GM21529 (cell line): ENCODE data around the gene MCTP2.

Source experiments
- ATAC-seq: cut with Tn5 transposase; IDR thresholded peaks from one replicate; pipeline ENCODE4 v1.9.1; 2021; ENCODE audit not compliant: unreplicated experiment

MCTP2 gene, protein sequence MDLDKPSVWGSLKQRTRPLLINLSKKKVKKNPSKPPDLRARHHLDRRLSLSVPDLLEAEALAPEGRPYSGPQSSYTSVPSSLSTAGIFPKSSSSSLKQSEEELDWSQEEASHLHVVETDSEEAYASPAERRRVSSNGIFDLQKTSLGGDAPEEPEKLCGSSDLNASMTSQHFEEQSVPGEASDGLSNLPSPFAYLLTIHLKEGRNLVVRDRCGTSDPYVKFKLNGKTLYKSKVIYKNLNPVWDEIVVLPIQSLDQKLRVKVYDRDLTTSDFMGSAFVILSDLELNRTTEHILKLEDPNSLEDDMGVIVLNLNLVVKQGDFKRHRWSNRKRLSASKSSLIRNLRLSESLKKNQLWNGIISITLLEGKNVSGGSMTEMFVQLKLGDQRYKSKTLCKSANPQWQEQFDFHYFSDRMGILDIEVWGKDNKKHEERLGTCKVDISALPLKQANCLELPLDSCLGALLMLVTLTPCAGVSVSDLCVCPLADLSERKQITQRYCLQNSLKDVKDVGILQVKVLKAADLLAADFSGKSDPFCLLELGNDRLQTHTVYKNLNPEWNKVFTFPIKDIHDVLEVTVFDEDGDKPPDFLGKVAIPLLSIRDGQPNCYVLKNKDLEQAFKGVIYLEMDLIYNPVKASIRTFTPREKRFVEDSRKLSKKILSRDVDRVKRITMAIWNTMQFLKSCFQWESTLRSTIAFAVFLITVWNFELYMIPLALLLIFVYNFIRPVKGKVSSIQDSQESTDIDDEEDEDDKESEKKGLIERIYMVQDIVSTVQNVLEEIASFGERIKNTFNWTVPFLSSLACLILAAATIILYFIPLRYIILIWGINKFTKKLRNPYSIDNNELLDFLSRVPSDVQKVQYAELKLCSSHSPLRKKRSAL

DNA sequence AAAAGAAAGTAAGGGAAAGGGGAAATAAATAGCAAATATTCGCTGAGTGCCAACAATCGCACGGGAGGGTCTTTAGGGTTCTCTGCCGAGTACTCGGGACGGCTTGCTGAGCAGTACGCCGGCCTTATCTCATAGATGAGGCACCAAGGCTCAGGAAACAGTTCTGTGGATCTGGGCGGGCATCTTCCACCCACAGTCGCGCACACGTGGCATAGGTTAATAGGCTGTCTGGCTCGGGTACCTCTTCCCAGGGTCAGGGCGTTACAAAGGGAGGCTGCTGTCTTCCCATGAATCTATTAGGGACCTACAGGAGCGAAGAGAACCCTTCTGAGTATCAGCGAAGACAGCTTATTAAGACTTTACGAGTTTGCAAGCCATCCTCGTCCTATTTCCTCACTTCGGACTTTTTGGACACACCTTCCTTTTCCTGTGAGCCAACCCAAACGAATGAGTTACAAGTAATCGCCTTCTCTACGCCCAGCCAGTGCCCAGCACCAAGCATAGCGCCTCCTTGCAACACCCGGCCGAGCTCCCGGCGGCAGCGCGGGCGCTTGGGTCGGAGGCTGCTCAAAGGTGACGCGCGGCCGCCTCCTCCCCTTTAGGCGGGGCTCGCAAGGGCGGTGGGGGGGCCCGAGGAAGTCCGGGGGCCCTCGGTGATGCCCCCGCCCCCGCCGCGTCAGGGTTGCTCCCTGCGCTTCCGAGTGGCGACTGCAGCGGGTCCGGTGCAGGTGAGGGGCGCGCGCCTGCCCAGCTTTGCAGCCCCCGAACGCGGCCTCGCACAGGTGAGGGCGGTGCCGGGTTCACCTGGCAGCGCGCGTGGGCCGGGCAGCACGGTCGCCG lies at the start of gene MCTP2:
Gene MCTP2, plus strand, starts transcription at position 679 of the 840 bp plus-strand sequence. CDS start 66,705 bp downstream, outside the sequence.
- peak; percentile 64 for ATAC-seq

DNA sequence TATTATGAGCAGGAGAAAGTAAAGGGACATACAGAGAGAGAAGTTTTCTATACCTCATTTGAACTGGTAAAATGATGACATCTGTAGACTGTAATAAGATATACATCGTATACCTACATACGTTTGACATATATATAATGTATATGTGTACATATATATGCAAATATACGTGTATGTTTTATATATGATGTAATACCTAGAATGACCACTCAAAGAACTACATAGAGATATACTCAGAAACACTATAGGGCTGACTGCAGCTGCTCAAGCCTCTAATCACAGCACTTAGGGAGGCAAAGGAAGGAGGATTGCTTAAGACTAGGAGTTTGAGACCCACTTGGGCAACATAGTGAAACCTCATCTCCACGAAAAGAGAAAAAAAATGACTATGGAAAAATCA lies 48.5 kb upstream of the MCTP2 start:
- ATAC-seq = no peak

DNA sequence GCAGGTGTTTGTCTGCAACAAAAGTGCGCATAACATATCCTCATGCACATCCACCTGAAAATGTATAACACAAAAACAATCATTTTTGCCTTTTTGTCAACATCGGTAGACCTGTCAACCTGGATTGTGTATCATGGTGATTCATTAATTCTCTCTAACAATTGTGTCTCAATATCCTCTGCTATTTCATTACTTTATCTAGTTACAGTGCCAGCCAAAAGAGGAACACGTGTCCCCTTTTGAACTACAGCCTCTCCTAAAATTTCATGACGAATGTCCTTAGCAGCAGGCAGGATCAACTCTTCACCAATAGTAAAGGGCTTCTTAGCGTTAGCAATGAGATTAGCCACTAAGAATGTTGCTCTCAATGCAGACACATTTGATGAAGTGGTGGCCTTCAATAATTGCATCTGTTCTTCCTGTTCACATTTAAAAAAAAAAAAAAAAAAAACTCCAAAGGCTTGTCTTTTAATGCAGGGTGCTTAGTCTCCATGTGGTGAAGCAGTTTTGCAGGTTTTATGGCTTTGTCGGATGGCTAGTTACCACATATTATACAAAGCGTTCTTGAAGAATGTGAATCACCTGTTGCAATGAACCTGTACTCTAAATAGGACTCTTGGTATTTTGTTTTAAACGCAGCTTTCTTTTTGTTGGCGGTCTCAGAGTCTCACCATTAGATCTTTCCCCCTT lies 45.7 kb upstream of the MCTP2 start:
- ATAC-seq = no peak

DNA sequence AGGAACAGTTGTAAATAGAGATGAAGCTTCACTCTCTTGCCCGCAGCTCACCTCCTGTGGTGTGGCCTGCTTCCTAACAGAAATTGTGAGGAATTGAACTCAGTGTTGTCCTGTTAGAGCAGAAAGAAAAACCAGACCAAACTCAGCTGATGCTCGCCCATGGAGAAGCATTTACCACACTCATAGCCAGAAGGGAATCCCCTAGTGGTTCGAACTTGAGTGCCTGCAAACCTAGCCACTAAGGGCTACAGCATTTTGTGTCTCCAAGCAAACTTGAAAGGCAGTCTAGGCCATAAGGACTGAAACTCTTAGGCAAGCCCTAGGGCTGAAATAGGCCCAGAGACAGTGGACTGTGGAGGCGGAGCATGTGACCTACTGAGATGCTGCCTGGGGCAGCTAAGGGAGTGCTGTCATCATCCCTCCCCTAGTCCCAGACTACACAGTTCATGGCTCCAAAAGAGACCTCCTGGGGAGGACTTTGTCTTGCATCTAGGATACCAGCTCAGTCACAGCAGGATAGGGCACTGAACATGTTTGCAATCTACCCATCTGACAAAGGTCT lies 44.5 kb upstream of the MCTP2 start:
- no peak for ATAC-seq

DNA sequence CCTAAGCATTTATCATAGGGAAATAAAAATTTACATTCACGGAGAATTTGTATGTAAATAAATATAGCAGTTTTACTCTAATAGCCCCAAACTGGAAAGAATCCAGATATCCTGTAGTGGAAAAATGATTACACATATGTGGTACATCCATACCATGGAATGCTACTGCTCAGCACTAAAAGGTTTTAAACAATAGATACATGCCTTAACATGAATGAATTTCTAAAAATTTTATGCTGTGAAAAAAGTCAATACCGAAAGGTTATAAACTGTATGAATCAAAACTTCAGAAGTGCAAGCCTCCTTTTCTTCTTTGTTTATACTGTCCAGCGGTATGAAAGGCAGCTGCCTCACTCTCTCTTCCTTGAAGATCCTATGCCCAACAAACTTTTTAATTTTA lies 37.5 kb upstream of the MCTP2 start:
- ATAC-seq = no peak

DNA sequence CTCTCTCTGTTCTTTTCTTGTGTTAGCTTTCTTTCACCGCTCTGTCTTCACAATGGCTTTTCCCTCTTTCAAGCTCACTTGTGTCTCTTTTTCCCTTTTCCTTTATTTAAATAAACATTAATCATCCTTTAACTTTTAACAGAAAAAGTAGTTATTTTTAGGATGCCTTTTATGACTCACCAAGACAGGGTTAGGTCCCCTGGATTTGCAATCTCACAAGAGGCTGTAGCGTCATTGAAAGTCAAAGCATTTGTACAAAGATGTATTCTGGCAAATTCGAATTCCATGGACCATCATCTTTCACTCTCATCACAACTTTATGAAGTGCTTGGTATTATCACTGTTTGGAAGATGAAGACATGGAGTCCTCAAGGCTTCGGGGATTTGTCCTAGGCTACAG lies 34.8 kb upstream of the MCTP2 start:
- no peak for ATAC-seq

DNA sequence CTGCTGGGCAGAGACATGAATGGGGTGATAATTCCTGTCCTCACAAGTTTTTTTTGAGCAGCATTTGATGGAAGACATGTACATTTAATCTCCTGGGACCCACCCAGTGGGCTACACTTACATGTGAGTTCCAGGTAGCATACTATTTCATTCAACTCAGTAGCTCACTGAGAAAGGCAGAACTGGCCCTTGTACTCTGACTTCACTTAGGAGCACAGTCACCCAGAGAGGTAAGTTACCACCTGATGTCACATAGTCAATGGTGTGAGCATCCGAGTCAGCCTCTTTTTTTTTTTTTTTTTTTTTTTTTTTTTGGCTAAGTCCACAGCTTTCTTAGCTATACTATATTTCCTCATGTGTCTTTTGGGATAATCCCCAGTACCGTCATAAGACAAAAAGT lies 32.7 kb upstream of the MCTP2 start:
- ATAC-seq = no peak

DNA sequence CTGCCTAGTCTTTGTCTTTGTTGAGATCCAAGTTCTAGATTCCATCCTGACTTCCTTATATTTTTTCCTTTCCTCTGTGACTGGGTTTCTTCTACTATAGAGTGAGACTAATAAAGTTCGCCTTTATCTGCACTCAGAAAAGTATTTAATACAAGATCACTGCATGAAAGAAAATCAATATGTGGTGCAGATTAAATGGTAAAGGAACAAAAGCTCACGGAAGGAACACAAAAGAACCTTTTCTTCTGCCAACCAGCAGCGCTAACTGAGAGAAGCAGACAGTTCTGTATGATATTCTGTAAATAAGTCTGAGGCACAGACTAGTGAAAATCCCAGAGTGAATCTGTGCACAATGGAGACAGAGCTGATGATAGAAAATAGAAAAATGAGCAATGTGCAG lies 31.6 kb upstream of the MCTP2 start:
- no peak for ATAC-seq

DNA sequence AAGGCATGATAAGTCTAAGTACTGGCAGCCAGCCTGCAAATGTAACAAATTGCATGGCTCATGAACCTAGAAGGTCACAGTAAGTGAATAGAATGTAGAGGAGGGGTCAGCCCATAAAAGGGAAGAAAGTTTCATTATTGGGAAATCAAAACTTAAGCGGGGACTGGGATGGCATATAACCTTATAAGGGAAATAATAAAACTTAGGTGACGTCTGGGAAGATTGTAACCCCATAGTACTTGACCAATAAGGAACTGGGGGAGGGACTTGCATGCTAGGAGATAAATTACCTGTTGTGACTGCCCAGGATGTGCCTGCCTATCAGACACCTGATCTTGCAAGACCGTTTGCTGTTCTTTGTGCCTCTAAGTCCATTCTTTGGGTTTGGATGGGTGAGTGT lies 28.1 kb upstream of the MCTP2 start:
- no peak for ATAC-seq

DNA sequence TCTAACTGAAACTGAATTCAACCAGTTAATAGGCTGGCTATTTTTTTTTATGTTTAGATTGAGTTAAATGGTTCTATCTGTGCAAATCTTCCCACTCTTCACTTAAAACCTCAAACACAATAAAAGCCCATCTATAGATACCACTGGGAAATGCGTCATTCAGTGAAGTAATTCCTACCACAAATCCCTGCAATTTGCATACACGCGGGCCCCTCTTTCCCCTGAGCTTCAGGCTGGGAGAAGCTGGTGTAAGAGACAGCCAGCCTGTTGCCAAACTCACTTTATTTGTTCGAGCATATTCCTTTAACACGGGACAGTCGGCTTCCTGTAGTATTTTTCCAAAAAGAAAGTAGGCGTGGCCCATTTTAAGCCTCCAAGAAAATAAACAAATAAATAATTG lies 26.0 kb upstream of the MCTP2 start:
- no peak for ATAC-seq

DNA sequence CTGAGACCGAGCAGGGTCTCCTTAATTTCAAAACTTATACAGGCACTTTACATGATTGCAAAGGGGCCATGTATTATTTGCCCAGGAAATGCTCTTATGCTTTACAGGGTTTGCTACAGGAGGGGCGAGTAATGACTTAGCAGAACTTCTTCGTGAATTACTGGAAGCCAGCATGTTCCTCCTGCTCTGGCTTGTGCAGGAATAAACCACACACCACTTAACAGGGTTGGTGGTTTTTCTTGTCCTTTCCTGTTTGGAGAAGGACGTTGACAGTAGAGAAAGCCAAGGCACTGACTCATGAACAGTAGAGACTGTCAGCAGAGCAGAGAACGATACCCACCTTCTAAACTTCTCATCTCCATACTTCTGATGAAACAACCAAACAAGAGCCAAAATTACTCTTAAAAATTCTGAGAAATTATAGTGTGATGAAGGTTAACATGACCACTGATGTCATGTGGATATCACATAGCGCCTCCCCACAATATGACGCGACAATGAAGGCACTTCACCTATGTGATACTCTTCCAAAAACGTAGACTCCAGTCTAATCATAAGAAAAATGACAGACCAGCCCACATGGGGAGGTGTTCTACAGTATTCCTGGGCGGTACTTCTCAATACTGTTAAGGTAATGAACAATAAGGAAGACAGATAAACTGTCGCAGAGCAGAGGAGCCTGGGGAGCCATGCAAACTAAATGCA lies 24.7 kb upstream of the MCTP2 start:
- ATAC-seq = no peak

DNA sequence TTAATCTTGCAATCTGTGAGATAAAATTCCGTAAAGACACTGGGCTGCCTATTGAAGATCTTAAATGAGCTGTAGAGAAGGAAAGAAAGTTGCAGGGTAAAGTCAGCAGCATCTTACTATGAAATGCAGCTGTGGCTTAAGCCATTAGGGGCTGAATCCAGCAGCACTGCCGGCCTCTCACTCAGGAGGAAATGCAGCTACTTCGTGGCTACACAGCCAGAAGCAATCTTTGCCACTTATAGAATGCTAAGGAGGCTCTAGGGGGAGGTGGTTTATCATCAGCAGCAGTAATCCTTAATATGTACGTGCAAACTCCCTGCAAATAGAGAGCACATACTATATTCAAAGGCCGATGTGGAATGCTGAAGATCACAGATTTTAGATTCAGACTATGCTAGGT lies 19.1 kb upstream of the MCTP2 start:
- ATAC-seq = no peak

DNA sequence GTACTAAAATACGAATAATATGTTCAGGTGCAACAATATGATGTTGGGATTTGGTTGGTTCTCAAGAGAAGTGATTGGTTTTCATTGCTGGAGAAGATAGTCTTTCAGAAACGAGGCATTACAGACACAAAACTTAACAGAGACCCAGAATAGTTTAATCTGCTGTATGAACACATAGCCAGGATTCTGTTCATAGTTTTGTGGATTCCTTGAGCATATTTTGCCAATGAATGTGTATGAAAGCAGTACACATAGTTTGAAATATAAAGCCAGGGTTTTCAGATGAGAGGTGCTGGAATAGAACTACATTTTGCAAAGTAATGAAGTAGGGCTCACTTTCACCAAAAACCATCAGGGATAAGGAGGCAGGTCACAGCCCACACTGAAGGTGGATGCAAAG lies 5.7 kb upstream of the MCTP2 start:
- ATAC-seq = no peak

DNA sequence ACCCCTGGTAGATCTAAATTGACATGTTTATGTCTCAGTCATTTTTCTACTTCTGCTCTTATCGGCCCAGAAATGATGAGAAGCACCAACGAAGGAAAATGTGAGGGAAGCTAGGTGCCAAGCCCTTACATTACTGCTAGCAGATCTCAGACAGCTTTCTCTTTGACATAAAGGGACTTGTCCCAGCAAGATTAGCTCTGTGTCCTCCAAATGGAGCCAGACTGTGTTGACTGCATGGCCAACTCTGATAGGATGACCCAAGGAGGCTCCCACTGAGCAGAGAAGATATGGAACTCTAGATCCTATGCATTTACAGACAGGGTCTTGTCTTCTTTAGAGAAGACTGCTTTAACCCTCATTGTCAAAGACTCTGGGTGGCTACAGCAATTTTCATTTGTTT lies 2.8 kb upstream of the MCTP2 start:
- no peak for ATAC-seq

DNA sequence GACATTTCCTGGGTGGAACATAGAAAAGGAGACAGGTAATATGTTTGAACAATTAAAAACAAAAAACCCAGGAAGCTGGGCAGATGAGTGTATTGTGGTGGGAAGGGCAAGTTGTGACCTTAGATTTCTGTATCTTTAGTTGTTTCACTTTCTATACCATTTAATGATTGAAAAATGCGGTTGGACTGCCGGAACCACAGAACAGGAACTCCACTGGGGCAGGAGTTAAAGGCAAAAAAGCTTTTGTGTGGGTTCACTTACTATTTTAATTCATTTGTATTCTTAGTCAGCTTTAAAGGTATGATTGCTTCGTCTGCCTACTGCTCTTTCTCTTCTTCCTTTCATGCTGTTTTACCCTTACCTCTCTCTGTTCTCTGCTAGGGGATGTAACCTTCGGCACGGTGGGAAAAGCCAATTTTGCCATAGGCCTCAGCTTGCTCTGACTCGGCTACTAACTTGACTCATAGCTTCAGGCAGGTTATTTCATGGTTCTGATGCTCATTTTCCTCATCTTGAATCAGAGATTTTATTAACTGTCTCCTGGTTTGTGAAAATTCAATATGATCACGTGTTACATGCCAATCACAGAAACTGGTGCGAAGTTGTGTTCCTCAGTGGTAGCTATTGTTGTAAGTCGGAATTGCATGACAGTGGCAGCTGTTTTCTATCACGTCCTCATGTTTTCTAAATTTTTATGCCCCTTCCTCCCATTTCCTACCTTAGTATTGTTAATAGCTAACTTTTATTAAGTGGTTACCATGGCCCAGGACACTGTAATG lies 1.6 kb upstream of the MCTP2 start:
- ATAC-seq = peak; percentile 70

DNA sequence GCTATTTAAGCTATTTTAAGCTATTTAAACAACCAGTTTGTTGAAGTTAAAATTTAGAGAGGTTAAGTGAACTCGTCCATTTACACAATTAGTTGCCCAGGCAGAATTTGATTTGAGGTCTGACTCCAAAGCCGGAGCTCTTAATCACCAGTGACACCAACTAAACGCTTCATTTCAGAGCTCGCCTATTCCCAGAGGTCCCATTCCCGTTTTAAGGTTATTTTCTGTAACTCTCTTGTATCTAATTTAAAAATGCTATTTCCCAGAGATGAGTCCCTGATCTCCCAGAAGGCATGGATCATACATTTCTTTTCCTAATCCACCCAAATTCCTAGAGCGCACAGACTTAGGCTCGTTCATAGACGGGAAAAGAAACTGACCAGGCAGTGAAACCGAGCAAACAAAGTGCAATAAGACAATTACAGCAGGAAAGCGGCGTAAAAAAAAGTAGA lies 904 bp upstream of the MCTP2 start:
- no peak for ATAC-seq

DNA sequence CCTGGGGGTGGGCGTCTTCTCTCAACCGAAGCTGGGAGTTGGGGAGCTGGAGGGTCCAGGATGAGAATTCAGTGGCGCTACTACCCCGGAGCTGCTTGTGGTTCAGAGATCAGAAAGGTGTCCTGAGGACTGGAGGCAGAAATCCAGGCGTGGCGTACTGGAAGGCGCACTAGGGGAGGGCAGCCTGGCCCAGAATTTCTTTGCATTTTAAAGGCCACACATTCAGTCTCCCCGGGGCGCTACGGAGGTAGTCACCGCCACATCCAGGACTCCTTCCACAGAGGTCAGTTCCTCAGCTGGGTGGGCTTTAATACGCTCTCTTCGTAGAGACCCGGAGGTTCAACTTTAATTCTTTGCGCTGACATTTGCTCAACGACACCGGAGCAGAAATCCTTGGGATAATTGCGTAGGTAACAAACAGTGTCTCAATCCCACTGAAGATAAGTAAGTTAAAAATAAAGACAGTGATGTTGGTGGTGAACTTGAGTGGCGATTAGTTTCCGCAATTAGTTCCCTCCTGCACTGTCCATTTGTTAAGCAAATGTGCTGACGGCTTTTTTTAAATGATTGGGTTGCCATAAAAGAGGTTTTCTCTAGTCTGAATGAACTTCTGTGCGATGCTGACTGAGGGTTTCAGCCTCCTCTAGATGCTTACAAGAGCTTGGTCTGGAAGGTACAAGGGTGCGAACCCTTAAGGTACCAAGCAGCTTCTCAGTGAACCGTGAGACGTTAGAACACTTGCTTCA lies 535 bp downstream of the MCTP2 start:
- peak; percentile 4 for ATAC-seq

DNA sequence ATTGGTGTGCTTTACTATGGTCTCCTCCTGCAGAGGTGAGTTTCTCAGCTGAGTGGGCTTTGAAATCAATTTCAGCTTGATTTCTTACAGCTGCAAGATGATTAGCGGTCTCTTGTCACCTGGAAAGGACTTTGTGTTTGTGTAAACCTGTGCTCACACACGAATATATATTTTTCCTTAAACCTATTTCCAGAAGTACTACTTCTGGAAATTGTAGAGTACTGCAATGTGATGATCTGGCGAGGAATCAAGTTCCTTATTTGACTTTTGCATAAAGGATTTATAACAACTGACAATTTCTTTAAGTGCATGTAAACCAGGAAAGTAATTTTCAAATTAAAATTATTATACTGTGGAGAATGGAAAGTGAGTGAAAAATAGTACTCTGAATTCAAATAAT lies 2.1 kb downstream of the MCTP2 start:
- ATAC-seq = no peak
